ENCODE results near the gene MRPL54.

DNA sequence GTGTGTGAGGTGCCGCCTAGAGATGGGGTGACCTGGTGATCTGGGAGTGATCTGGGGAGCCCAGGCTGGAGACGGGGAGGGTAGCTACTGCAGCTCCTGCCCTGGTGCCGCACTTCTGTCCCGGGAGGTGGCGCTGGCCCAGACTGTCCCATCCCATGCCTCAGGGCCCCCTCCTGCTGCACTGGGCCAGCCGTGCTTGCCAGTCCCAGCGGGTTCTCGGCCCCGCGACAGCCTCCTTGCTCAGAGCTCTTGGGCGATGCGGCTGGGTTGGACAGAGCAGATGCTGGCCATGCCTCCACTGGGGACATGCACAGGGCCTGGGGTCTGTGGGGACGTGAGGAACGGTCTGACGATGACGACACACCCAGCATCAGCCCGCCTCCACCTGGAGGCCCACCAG lies 7.0 kb downstream of the MRPL54 start:
- TF ChIP-seq, protein P1, sequence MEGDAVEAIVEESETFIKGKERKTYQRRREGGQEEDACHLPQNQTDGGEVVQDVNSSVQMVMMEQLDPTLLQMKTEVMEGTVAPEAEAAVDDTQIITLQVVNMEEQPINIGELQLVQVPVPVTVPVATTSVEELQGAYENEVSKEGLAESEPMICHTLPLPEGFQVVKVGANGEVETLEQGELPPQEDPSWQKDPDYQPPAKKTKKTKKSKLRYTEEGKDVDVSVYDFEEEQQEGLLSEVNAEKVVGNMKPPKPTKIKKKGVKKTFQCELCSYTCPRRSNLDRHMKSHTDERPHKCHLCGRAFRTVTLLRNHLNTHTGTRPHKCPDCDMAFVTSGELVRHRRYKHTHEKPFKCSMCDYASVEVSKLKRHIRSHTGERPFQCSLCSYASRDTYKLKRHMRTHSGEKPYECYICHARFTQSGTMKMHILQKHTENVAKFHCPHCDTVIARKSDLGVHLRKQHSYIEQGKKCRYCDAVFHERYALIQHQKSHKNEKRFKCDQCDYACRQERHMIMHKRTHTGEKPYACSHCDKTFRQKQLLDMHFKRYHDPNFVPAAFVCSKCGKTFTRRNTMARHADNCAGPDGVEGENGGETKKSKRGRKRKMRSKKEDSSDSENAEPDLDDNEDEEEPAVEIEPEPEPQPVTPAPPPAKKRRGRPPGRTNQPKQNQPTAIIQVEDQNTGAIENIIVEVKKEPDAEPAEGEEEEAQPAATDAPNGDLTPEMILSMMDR (conservative IDR thresholded peaks at IDR 0.05 in 1 of 2, IDR thresholded peaks at IDR 0.05 in 1 of 2; ENCODE audit: extremely low read depth in 1 of 2, insufficient read depth in 1 of 2, low read depth in 1 of 2, low read length in 2 of 2), result no peak
- no peak for TF ChIP-seq EZH2 (IDR thresholded peaks at IDR 0.05; ENCODE audit: borderline replicate concordance, low read length)

Data from mammary epithelial cell (primary cell).